ENCODE measurements around the gene RAI1.

Gene RAI1

DNA sequence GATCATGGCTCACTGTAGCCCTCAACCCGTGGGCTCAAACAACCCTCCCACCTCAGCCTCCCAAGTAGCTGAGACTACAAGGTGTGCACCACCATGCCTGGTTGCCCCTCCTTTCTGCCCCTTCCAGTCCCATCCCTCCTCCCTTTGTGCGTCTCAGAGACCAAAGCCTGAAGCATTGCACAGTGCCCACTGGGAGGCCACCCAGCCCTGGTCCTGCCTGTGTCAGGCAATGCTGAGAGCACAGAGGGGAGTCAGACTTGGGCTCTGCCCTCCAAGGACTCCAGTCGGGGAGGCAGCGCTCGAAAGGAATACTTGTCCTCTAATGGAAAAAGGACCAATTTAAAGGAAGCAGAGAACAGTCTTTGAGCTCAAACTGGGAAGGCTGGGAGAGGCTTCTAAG lies 20.4 kb downstream of the RAI1 start:
- no peak for DNase-seq

DNA sequence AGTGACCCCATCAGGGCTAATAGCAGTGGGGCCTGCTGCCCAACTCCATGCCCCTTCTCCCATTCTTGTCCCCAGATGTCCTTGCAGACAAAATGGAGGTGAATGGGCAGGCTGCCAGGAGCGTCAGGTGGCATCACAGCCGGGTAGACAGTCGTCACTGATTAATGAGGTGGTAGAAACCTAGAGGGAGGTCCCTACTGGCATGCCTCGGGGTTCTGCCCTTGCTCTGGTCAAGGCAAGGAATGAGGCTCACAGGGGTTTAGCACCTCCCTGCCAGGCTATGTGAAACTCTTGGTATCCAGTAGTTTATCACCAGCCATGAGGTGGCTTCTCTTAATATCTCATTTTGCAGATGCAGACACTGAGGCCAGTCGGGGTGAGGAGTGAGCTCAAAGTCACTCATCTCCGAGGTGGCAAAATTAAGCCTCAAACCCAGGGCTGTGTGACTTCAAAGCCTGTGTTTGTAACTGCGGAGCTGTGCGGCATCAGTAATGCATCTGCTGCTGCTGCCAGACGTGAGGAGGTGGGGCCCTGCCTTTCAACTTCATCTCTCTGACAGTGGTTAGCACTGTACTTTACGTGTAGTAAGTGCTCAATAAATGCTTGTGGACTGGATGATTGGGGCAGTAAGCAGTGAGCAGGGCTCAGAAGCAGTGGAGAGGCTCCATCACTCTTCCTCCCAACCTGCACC lies 21.3 kb downstream of the RAI1 start:
- no peak for DNase-seq

DNA sequence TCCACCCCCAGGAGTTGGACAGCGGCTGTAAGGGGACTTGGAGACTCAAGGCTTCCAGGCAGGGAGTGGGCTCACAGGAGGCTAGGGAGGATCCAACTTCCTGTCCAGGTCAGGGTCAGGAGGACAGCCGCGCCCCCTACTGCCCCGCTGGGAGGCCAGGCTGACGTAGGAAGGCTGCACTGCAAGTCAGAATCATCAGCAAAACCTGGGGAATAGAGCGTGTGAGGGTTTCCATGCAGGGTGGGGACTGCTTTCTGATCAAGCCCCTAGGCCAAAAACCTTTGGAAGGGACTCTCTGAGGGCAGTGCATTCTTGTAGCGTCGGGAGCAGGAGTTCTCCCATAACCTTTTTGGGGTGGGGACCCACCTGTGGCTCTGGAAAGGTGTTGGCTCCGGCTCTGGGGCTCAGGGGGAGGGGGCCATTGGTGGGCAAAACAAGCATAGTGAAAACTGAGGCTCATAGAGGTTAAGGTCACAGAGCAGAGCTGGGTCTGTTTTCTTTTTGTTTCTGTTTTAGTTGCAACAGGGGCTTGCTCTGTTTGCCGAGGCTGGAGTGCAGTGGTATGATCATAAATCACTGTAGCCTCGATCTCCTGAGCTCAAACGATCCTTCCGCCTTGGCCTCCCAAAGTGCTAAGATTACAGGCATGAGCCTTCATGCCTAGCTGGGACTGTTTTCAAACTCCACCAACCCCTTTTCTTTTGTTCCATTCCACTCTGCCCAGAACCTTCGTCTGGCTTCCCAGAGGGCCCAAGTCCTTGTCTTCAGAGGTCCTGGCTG lies 22.1 kb downstream of the RAI1 start:
- DNase-seq = no peak

DNA sequence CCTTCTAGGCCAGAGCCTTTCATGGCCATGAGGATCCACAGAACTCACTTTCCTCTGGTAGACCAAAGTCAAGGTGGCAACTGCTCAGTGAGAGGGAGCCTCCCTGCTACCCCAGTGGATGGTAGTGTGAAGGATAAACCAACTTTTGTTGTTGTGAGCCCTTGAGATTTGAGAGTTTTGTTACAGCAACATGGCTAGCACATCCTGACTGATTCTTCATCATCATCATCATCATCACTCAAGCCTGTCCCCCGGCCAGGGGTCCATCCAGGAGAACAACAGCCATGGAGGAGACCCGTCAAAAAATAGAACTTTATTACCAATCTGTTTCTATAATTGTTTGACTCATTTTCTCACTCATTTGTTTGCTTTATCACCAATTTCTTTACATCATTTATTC lies 23.7 kb downstream of the RAI1 start:
- DNase-seq = no peak

DNA sequence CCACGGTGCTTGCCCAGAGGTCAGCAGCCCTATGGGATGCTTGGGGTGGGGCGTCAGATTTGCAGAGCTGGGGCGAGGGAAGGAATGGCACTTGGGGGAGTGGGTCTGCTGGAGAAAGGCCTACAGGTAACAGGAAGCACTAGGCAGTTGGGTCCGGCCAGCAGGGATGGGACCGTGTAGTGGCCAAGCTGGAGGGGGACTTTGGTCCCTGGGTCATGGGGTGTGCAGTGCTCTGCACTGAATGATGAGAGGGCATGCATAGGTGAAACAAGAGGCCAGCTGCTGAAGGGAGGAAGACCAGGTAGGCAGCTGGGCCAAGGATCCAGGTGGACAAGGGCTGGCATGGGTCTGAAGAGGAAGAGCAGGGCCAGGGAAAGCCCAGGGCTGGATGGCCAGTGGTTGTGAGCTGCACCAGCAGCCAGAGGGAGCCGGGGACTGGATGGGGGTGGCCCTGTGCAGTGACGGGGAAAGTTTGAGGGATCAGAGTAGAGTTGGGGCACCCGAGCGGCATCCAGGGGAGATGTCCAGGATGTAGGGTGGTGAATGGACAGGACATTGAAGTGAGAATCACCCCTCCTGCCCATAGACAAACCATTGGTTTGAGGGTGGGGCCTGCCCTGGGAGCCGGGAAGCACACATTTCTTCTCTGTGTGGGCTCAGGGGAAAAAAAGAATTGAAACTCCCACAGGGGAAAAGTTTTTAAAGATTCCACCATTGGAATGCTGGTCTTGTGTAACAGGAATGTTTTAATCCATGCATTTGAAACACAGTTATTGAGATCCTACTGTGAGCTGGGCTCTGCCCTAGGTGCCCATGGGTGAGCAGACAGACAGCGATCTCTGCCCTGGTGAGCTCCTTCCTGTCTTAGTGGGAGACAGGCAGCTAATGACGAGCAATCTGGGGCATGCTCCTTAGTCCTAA lies 25.1 kb downstream of the RAI1 start:
- DNase-seq = no peak

DNA sequence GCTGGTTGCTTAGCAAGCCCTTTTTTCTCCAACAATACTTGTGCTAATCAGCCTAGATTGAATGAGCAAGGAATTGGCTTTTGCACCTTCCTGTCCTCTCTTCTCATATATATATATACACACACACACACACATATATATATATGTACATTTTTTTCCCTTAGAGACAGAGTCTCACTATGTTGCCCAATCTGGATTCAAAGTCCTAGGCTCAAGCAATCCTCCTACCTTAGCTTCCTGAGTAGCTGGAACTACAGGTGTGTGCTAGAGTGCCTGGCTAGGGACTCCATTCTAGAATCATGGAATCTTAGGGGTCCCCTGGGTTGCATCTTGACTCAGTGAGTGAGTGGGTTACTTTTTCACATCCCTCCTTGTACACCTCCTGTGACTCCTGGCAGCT lies 27.0 kb downstream of the RAI1 start:
- DNase-seq = no peak

DNA sequence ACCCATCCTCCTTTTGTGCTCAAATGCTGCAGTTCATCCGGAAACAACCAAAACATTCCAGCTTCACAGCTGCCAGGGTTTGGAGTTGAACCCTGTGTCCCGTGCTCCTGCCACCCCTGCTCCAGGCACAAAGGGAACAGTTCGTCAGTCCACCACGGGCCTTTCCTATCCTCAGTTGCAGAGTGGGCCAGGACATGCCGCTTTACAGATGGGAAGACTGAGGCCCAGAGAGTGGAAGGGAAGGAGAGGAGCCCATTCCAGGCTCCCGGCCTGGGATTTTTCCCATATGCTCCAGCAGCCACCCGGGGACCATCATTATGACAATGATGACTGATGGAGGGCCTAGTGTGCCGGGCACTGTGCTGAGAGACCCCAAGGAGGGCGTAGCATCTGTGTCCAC lies 27.6 kb downstream of the RAI1 start:
- DNase-seq = no peak

DNA sequence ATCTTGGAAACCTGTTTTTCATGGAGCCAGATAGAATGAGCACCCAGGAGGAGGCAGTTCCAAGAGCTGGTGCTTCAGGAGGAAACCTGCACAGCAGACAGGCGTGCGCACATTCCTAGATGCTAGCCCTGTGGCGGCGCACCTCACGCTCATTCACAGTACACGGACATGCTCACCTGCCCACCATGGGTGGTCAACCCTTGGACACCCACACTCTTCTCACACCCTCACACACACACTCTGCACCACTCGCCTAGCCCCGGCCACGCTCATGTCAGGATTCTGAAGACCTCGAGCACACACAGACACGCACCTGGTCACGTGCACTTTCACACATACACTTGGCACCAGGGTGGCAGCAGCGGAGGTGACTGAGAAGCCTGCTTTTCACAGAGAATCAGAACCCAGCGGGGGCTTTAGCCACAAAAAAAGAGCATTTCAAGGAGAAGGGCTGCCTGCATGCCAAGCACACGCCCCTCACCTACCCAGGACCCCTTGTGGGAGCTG lies 28.6 kb downstream of the RAI1 start:
- no peak for DNase-seq

DNA sequence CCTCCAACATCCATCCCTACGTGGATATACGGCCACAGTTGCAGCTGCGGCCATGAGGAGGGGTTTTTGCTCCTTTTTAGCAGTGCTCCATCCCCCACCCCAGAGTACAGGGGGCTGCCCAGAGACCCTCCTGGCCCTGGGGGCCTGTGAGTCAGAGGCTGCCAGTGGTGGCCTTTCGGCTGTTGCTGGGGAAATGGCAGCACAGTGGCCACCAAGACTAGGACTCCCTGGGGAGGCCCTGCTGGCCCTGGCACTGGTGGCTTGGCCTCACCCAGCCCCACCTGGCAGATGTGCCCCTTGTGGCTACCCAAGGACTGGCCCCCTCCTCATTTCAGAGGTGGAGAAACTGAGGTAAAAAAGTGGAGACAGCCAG lies 29.1 kb downstream of the RAI1 start:
- DNase-seq = no peak

DNA sequence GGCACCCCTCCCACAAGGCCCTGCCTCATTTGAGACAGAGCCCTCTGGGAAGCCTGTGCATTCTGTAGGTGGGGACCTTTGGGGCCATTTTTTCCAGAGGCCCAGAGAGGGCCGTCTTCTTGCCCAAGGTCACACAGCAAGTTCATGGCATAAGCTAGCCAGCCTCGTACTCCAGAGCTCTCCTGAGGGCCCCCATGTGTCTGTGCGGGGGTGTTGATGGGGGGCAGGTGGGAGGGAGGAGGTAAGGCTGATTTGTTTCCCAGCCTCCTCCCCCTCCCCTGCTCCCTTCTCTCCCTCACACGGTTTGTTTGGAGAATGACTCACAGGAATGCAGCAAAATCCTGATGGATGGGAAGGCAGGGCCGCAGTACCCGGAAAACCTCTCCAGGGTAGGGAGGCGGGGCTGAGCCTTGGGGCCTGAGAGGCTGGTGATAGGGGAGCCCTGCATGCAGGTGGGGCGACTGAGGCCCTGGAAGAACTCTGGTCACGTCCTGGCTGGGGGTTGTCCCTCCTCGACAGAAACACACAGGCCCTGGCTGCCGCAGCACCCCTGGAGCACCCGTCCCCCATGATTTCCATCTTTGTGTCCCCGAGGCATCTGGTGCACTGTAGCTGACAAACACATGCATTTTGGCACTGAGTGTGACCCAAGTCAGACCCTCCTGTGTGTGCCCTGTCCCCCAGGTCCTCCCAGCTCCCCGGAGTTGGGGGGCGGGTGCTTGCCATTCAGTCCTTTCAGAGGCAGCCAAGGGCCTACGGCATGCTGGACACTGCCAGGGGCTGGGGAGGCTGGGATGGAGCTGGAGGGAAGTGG lies 29.7 kb downstream of the RAI1 start:
- no peak for DNase-seq

DNA sequence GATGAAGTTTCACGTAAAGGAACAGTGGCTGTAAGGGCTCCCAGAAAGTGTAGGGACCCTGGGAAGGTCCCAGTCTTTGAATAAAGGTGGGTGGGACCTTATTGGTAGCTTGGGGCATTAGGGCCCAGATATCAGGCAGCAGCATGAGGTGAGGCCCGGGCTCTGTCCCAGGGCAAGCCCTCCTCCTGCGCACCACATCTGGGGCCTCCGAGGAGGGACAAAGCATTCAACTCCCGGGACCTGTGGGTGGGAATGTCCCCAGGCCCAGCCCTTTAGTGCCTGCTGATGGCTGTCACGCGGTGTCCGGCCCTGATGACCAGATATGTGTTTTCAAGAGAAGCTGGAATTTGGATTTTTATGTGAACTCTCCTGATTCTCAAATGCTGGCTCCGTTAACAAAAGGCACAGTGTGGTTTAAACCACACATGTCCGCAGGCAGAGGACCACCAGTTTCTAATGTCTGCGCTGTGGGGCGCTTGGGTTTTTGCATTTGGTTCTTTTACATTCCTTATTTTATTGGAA lies 30.4 kb downstream of the RAI1 start:
- no peak for DNase-seq

DNA sequence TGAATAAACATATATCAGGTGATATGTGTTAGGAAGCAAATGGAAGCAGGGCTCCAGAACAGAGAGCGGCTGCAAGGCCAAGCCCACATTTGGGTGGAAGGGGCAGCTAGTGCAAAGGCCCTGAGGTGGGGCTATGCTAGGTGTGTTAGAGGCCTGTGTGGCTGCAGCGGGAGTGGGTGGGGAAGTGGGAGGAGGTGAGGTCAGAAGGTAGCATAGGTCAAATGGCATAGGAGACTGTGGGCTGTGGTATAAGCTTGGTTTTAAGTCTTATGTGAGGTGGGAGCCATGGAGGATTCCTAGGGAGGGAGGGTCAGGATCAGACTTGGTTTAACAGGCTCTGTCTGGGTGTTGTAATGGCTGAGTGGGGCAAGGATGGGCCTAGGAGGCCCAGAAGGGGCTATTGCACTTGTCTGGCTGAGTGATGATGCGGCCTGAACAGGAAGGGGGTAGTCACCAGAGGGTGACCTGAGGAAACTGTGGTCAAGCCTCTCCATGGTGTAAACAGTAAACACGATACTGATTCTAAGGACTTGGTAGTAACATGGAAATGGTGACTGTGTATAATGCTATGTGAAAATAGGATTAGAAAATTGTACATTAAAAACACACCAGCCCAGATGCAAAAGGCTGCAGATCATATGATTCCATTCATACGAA lies 31.1 kb downstream of the RAI1 start:
- DNase-seq = no peak

DNA sequence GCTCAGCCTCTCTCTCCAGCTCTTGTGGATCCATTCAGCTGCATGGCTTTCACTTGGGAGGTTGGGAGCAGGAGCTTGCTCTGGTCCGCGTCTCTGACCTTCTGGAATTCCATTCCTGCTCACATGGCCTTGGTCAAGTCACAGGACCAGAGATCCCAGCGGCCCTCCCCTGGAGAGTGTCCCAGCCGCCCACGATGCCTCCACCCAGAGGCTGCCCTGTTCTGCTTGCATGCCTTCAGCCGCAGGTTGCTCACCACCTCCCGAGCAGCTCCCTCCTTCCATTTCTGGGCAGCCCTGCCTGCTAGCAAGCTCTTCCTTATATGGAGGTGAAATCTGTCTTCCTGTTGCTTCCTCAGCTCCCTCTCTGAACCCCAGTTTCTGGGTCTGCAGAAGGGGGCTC lies 32.6 kb downstream of the RAI1 start:
- peak in 1 of 6 experiments; percentile 5 for DNase-seq

DNA sequence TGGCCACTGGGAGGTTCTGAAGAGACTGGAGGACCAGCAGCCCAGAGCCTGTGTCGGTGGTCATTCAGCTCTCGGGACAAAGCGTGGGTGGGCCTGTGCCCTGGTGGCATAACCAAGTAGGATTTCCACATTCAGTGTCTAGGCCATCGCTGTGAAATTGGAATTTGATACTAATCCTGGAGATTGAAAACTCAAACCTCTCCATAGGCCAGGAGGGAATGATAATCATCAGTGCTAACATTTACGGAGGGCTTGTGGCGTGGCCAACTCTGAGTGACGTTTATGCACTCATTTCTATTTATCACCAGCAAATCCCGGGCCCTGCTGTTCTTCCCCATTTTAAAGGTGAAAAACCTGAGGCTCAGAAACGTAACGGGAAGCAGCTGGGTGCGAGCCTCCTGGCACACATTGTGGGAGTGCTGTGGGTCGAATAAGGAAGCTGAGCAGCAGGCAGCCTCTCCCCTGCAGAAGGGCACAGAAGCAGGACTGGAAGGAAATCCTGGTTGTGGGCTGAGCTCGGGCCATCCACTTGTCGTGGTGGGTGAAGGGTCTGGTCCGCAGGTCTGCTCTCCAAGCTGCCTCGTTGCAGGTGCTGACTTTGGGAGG lies 33.1 kb downstream of the RAI1 start:
- no peak for DNase-seq

DNA sequence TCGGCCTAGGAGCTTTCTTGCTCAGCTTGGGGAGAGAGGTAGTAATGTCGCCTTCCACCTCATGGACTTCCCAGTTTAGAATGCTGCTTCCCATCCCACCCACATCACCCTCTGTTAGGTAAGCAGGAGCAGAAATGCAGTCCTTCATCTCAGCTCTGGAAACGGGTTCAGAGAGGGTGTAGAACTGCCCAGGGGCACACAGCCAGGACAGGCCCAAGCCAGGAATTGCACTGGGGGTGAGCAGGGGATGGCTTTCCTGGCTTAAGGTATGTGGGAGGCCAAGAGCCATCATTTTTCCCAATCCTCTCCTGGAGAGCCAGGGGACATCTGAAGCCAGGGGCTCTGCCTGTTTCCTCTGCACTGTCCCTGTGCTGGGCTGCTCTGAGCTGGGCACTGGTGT lies 33.6 kb downstream of the RAI1 start:
- no peak for DNase-seq

DNA sequence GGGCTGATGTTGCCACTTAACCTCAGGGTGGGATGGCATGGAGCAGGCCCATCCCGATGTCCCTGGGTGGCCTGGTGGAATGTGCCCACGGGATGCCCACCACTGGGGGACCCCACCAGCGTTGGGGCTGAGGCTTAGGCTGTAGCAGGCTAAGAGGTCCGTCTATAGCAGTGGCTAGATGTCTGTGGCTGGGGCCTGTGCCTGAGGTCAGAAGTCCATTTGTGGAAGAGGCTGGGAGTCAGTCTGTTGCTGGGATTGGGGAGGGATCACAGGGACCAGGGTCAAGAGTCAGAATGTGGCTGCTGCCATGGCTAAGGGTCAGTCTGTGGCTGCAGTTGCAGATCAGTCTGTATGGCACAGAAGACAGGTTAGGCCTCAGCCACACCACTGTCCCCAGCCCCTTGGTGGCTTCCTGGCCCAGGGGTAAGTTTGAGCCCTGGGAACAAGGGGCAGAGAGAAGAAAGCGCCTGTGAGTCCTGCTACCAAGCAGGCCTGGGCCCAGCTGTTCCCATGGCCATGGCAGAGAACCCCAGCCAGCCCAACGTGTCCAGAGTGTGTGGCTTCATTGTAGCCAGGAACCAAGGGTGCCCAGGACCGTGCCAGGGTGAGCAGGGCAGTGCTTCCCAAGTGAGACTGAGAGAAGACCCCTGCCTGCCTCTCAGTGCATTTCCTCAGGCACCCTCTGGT lies 35.7 kb downstream of the RAI1 start:
- DNase-seq = no peak

DNA sequence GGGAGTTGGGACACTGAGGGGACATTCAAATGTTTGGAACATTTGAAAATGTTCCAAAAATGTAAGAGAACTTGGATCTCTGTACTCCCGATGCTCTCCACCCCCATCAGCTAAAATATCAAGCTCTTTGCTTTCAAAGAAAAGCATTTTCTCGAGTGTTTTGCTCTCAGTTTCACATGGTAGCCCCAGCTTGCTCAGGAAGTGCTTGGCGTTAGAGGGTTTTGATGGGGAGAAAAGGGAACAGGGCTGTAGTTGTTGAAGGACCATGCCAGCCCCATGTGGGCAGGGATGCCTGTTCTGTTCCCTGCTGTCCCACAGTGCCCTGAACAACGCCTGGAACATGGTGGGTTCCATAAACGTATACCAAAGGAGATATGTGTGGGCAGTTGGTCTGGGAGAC lies 37.0 kb downstream of the RAI1 start:
- DNase-seq = no peak

DNA sequence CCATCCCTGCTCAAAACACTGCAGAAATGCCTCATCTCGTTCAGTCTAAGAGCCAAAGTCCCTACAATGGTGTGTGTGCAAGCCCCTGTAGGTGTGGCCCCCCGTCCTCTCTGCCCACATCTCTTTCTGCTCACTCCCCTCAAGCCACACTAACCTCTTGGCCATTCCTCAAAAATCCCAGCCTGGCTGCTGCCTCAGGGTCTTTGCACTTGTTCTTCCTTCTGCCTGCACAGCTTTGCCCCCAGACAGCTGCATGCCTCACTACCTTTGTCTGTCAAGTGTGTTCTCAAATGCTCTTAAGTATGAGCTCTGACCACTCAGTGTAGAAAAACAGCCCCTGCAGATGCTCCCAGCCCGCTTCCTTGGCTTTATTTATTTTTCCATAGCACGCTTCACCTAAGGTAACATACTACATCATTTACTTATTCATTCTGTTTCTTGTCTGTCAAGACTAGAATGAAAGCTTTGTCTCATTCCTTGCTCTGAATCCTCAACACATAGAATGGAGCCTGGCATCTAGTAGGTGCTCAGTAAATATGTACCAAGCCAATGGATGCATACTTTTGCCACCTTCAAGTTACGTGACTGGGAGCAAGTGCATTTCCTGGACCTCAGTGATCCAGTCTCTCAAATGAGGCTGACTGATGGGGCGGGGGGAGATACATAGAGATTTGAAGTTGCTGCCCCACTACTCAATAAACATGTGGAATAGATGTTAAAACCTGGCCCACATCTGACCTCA lies 38.1 kb downstream of the RAI1 start:
- no peak for DNase-seq

DNA sequence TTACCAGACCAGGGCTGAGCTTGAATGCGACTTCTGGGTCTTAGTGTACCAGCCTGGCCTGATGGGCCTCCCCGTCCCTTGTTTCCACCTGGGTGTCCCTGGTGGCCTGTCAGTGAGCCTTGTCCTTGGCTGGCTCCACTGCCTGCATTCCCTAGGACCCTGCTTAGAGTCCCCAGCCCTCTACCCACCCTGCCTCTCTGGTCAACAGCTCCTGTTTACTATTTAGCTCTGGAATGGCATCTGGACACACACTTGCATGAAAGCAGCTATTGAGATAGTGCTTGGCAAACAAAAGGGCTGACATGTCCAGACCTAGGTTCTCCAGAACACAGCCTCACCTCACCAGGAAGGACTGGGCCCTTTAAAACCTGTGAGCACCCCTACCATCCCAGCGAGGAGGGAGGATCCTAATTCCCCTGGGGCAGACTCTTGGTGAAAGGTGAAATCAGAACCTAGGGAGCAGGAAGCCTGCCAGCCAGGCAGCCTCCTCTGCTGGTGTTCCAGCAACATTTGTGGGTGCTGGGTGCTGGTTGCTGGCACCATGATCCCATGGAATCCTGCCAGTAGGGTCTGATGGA lies 38.8 kb downstream of the RAI1 start:
- DNase-seq = no peak
